ENCODE results near the gene PSMB8. TPM values are rescaled to one million over a fixed set of nuclear protein-coding genes. Genes with fewer than 3 reads are reported as not detected.

Gene PSMB8
- total RNA-seq, 6 experiments from 2014 or later, result 24.4 to 43.3 (median 39.5) TPM

DNA sequence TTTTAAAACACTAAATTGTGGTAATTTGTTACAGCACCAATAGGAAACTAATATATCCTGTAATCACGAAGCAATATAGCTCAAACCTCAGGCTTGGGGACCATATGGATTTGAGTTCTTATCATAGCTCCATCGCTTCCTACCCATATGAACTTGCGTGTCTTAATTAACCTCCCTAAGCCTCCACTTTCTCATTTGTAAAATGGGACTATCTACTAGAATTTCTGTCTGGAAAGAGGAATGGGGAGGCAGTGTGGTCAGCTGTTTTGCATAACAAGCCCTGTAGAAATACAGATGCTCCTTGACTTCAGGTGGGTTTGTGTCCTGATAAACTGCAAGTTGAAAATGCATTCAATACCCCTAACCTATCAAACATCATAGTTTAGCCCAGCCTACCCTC is 44.1 kb downstream of the PSMB8 start:
- peaks cover 28% of the 10 kb centered on the region for H3K27me3 Mint-ChIP-seq (ENCODE audit: insufficient read depth)

DNA sequence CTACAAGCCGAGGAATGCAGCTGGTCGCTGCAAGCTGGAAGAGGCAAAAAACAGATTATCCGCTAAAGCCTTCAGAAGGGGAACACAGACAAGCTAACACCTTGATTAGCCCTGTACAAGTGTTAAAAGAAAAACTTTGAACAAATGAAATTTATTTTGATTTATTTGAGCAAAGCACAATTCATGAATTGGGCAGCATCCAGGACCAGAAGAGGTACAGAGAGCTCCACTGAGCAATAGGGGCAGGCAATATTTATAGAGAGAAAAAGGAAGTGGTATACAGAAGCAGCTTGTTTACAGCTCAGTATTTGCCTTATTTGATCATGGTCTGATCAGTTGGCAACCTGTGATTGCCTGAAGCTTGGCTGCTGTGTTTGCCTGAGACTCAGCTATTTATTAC is 44.7 kb downstream of the PSMB8 start:
- Mint-ChIP-seq H3K27me3 (ENCODE audit: insufficient read depth) (peaks cover 29% of the 10 kb centered on the region), H3K9me3 (peaks cover 6% of the 10 kb centered on the region), H3K4me1 (ENCODE audit: low read depth) (peaks cover 14% of the 10 kb centered on the region), H3K4me3 (no peak overlapping the region), H3K27ac (no peak overlapping the region), H3K36me3 (ENCODE audit: low read depth) (no peaks in the 10 kb centered on the region; the same call in 1 of the 2 replicates)
- TF ChIP-seq, protein P1, sequence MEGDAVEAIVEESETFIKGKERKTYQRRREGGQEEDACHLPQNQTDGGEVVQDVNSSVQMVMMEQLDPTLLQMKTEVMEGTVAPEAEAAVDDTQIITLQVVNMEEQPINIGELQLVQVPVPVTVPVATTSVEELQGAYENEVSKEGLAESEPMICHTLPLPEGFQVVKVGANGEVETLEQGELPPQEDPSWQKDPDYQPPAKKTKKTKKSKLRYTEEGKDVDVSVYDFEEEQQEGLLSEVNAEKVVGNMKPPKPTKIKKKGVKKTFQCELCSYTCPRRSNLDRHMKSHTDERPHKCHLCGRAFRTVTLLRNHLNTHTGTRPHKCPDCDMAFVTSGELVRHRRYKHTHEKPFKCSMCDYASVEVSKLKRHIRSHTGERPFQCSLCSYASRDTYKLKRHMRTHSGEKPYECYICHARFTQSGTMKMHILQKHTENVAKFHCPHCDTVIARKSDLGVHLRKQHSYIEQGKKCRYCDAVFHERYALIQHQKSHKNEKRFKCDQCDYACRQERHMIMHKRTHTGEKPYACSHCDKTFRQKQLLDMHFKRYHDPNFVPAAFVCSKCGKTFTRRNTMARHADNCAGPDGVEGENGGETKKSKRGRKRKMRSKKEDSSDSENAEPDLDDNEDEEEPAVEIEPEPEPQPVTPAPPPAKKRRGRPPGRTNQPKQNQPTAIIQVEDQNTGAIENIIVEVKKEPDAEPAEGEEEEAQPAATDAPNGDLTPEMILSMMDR (IDR thresholded peaks at IDR 0.05), result no peak
- no peak for DNase-seq

More for the DNA sequence above, 44.1 kb downstream of the PSMB8 start:
- Mint-ChIP-seq H3K4me3 (no peak overlapping the region), H3K27ac (no peak overlapping the region), H3K9me3 (peaks cover 6% of the 10 kb centered on the region), H3K4me1 (ENCODE audit: low read depth) (peaks cover 14% of the 10 kb centered on the region), H3K36me3 (ENCODE audit: low read depth) (no peaks in the 10 kb centered on the region; the same call in 1 of the 2 replicates)
- TF ChIP-seq, protein P1 (IDR thresholded peaks at IDR 0.05), result no peak
- no peak for DNase-seq

DNA sequence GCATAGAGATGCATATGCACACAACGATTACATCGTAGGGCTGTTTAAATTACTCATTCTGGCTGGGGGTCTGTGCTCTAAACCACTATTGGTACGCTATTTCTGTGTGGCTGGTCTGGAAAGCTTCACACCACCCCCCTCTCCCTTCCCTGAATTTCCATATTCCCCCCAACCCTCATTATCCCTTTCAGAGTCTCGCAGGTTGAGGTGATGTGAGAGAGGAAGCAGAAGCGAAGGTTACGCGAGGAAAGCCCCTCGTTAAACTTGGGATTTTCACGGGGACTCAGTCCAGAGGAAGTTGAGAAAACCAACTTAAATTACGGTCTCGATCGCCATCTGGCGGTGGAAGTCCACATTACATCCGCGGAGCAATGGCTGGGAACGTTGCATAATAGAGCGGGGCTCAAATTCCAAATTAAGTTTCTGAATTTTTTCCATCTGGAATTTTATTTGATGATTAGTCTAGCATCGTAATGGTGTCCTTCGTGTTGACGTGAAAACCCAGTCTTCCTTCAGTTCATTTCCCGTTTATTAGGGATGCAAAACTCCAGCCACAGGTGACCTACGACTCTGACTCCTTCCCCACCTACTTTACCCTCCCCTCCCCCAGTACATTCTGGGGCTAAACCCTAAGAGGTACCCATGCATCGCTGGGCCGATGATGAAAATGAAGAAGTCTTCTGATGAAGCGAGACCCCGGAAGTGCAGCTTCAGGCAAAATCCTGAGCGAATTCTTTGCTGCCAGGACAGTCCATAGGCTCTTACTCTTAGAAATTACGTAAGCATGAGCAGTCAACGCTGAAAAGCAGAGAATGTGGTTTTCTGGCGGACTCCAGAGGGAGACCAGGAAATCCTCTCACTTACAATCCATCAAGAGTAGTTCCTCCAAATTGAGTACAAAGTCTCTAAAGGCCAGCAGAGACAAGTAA is 46.7 kb downstream of the PSMB8 start:
- Mint-ChIP-seq H3K4me1 (ENCODE audit: low read depth) (peaks cover 14% of the 10 kb centered on the region), H3K27ac (no peak overlapping the region), H3K27me3 (ENCODE audit: insufficient read depth) (peaks cover 26% of the 10 kb centered on the region), H3K4me3 (peak overlapping the region; percentile 78), H3K36me3 (ENCODE audit: low read depth) (no peaks in the 10 kb centered on the region; the same call in 1 of the 2 replicates), H3K9me3 (peaks cover 6% of the 10 kb centered on the region)
- peak; percentile 24 for DNase-seq
- TF ChIP-seq, protein P1 (IDR thresholded peaks at IDR 0.05), result peak; percentile 95

DNA sequence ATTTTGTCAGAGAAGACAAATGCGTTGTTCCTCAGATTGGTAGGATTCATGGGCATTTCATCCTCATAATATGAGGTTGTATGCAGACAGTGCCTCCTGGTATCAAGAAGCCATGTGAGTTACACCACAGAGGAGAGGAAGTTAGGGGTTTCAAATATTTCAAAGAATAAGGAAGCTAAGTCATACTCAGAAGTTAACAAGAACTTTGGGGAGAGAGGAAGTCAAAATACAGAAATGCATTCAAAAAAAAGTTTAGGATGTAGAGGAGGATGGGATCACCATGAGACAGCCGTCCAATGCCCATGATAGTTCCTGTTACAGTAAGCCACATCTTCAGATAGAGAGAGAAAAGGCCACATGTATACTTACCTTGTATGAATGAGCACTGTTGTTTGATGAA is 49.3 kb downstream of the PSMB8 start:
- H3K27ac Mint-ChIP-seq, result no peak overlapping the region
- TF ChIP-seq, protein P1 (IDR thresholded peaks at IDR 0.05), result no peak
- H3K27me3 Mint-ChIP-seq (ENCODE audit: insufficient read depth), result peaks cover 37% of the 10 kb centered on the region
- no peaks in the 10 kb centered on the region; the same call in 1 of the 2 replicates for H3K36me3 Mint-ChIP-seq (ENCODE audit: low read depth)
- no peak overlapping the region for H3K4me3 Mint-ChIP-seq
- DNase-seq, result no peak
- H3K4me1 Mint-ChIP-seq (ENCODE audit: low read depth), result peaks cover 19% of the 10 kb centered on the region
- H3K9me3 Mint-ChIP-seq, result peaks cover 6% of the 10 kb centered on the region

DNA sequence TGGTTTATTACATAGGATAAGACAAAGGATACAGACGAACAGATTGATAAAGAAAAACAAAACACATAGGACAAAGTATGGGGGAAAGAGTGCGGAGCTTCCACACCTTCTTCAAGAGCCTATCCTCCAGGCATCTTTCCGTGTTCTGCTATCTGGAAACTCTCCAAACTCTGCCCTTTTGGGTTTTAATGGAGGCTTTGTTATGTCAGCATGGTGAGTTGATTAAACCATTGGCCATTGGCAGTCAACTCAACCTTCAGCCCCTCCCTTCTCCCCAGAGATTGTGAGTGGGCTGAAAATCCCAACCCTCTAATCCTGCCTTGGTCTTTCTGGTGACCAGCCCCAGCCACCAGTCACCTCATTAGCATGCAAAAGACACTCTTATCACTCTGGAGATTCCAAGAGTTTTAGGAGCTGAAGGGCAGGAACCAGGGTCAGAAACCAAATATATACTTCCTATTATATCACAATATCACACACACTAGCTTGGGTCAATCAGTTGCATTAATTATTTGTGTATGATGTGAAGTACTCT is 50.9 kb downstream of the PSMB8 start:
- DNase-seq, result no peak

More for the DNA sequence above, 50.9 kb downstream of the PSMB8 start:
- Mint-ChIP-seq H3K4me1 (ENCODE audit: low read depth) (peaks cover 19% of the 10 kb centered on the region), H3K27ac (no peak overlapping the region), H3K9me3 (no peaks in the 10 kb centered on the region), H3K4me3 (no peak overlapping the region), H3K27me3 (ENCODE audit: insufficient read depth) (peaks cover 35% of the 10 kb centered on the region), H3K36me3 (ENCODE audit: low read depth) (no peaks in the 10 kb centered on the region)
- TF ChIP-seq, protein P1 (IDR thresholded peaks at IDR 0.05), result no peak

Other genes starting within 250 kb of the PSMB8 start
- not detected for gene HLA-DQA1, start 206.6 kb downstream of the PSMB8 start, total RNA-seq (2021; fragmentation: NEBNext Ultra II Directional; extraction: Animal tissue kit (Norgen Biotek cat#: 25700))
- not detected for gene HLA-DQB1, start 177.4 kb downstream of the PSMB8 start, total RNA-seq (2021; fragmentation: NEBNext Ultra II Directional; extraction: Animal tissue kit (Norgen Biotek cat#: 25700))
- not detected for gene HLA-DQA2, start 102.7 kb downstream of the PSMB8 start, total RNA-seq (2021; fragmentation: NEBNext Ultra II Directional; extraction: Animal tissue kit (Norgen Biotek cat#: 25700))
- not detected for gene HLA-DQB2, start 80.5 kb downstream of the PSMB8 start, total RNA-seq (2021; fragmentation: NEBNext Ultra II Directional; extraction: Animal tissue kit (Norgen Biotek cat#: 25700))
- gene HLA-DOB, start 27.0 kb downstream of the PSMB8 start, total RNA-seq (2021; fragmentation: NEBNext Ultra II Directional; extraction: Animal tissue kit (Norgen Biotek cat#: 25700)), result under 1 TPM in 2 of 6 experiments, not detected in 4; 0.14 to 0.28 TPM
- 10 to 100 TPM; 25.3 to 47.5 (median 39.2) TPM for gene TAP2, start 5.3 kb downstream of the PSMB8 start, total RNA-seq (2021; fragmentation: NEBNext Ultra II Directional; extraction: Animal tissue kit (Norgen Biotek cat#: 25700))
- 10 to 100 TPM; 29.9 to 42.6 (median 37.8) TPM for gene TAP1, start 9.7 kb upstream of the PSMB8 start, total RNA-seq (2021; fragmentation: NEBNext Ultra II Directional; extraction: Animal tissue kit (Norgen Biotek cat#: 25700))
- 10 to 100 TPM in 4 of 6 experiments, 1 to 10 TPM in 2; 4.9 to 23.9 (median 20.9) TPM for gene PSMB9, start 10.1 kb upstream of the PSMB8 start, total RNA-seq (2021; fragmentation: NEBNext Ultra II Directional; extraction: Animal tissue kit (Norgen Biotek cat#: 25700))
- gene HLA-DMB, start 97.0 kb upstream of the PSMB8 start, total RNA-seq (2021; fragmentation: NEBNext Ultra II Directional; extraction: Animal tissue kit (Norgen Biotek cat#: 25700)), result not detected
- 1 to 10 TPM; 2.0 to 3.1 (median 2.2) TPM for gene HLA-DMA, start 109.0 kb upstream of the PSMB8 start, total RNA-seq (2021; fragmentation: NEBNext Ultra II Directional; extraction: Animal tissue kit (Norgen Biotek cat#: 25700))
- gene BRD2, start 124.5 kb upstream of the PSMB8 start, total RNA-seq (2021; fragmentation: NEBNext Ultra II Directional; extraction: Animal tissue kit (Norgen Biotek cat#: 25700)), result 100 to 1,000 TPM; 147 to 163 (median 157) TPM
- gene HLA-DOA, start 165.5 kb upstream of the PSMB8 start, total RNA-seq (2021; fragmentation: NEBNext Ultra II Directional; extraction: Animal tissue kit (Norgen Biotek cat#: 25700)), result not detected
- gene HLA-DPA1, start 229.6 kb upstream of the PSMB8 start, total RNA-seq (2021; fragmentation: NEBNext Ultra II Directional; extraction: Animal tissue kit (Norgen Biotek cat#: 25700)), result 1 to 10 TPM in 5 of 6 experiments, under 1 TPM in 1; 0.94 to 3.8 (median 1.9) TPM
- gene HLA-DPB1, start 231.9 kb upstream of the PSMB8 start, total RNA-seq (2021; fragmentation: NEBNext Ultra II Directional; extraction: Animal tissue kit (Norgen Biotek cat#: 25700)), result 1 to 10 TPM; 1.6 to 4.8 (median 1.9) TPM